Measurements from ENCODE around the gene ZNF618. TPM values are rescaled to one million over a fixed set of nuclear protein-coding genes. Genes with fewer than 3 reads are reported as not detected.
A peak's percentile ranks its signal among the peaks of the same experiment; 100 is the strongest.

The ZNF618 gene
- total RNA-seq, 1 donor from 2014 or later: 51.5 TPM

- no peak for DNase-seq (ENCODE audit: extremely low spot score, unreplicated experiment)
- peak; percentile 78 for TF ChIP-seq CTCF (conservative IDR thresholded peaks at IDR 0.05)
- peaks cover 49% of the 10 kb centered on the region for H3K4me1 Mint-ChIP-seq (ENCODE audit: unreplicated experiment)
Measured at GRCh38 chr9:113963017-113963620, 87.0 kb downstream of the ZNF618 start.

GRCh38 chr9:113963696-113964494, 87.8 kb downstream of the ZNF618 start:
- no peak for DNase-seq (ENCODE audit: extremely low spot score, unreplicated experiment)
- Mint-ChIP-seq H3K27me3 (no peaks in the 10 kb centered on the region), H3K9me3 (no peaks in the 10 kb centered on the region), H3K36me3 (peaks cover 32% of the 10 kb centered on the region), H3K4me3 (peak overlapping the region; percentile 77), H3K4me1 (ENCODE audit: unreplicated experiment) (peaks cover 44% of the 10 kb centered on the region), H3K27ac (peak overlapping the region; percentile 73)
- no peak for TF ChIP-seq CTCF (conservative IDR thresholded peaks at IDR 0.05)

More at GRCh38 chr9:113963017-113963620, 87.0 kb downstream of the ZNF618 start:
- Mint-ChIP-seq H3K9me3 (no peaks in the 10 kb centered on the region), H3K27me3 (no peaks in the 10 kb centered on the region), H3K36me3 (peaks cover 32% of the 10 kb centered on the region), H3K4me3 (no peak overlapping the region), H3K27ac (no peak overlapping the region)

- Mint-ChIP-seq H3K9me3 (no peaks in the 10 kb centered on the region), H3K4me3 (peak overlapping the region; percentile 77), H3K27me3 (no peaks in the 10 kb centered on the region), H3K4me1 (ENCODE audit: unreplicated experiment) (peaks cover 44% of the 10 kb centered on the region), H3K27ac (peak overlapping the region; percentile 73), H3K36me3 (peaks cover 38% of the 10 kb centered on the region)
- DNase-seq (ENCODE audit: extremely low spot score, unreplicated experiment): no peak
- TF ChIP-seq CTCF (conservative IDR thresholded peaks at IDR 0.05): no peak
Measured at GRCh38 chr9:113964495-113965170, 88.5 kb downstream of the ZNF618 start.

- H3K4me3 Mint-ChIP-seq: peak overlapping the region; percentile 15
- H3K36me3 Mint-ChIP-seq: peaks cover 46% of the 10 kb centered on the region
- no peak for TF ChIP-seq CTCF (conservative IDR thresholded peaks at IDR 0.05)
- no peaks in the 10 kb centered on the region for H3K9me3 Mint-ChIP-seq
- no peaks in the 10 kb centered on the region for H3K27me3 Mint-ChIP-seq
- DNase-seq (ENCODE audit: extremely low spot score, unreplicated experiment): no peak
- H3K27ac Mint-ChIP-seq: no peak overlapping the region
- H3K4me1 Mint-ChIP-seq (ENCODE audit: unreplicated experiment): peaks cover 37% of the 10 kb centered on the region
Measured at GRCh38 chr9:113966394-113966793, 90.3 kb downstream of the ZNF618 start.

- peaks cover 48% of the 10 kb centered on the region for H3K36me3 Mint-ChIP-seq
- peaks cover 35% of the 10 kb centered on the region for H3K4me1 Mint-ChIP-seq (ENCODE audit: unreplicated experiment)
- no peaks in the 10 kb centered on the region for H3K27me3 Mint-ChIP-seq
- no peak overlapping the region for H3K4me3 Mint-ChIP-seq
- TF ChIP-seq CTCF (conservative IDR thresholded peaks at IDR 0.05): no peak
- no peak for DNase-seq (ENCODE audit: extremely low spot score, unreplicated experiment)
- no peak overlapping the region for H3K27ac Mint-ChIP-seq
- H3K9me3 Mint-ChIP-seq: no peaks in the 10 kb centered on the region
Measured at GRCh38 chr9:113967380-113967779, 91.3 kb downstream of the ZNF618 start.

All from type B pancreatic cell (in vitro differentiated cells).